GM23248 (cell line): Measurements from ENCODE around the gene AVL9.

Experiments used
- EZH2 ChIP-seq: fragments of 200-600 bp; sonication (generic); IDR thresholded peaks from 2 replicates; pipeline ENCODE4 v1.6.1; 2018; ENCODE audit warnings: antibody characterized with exemption, mild to moderate bottlenecking; ENCODE audit not compliant: insufficient read depth, poor library complexity, severe bottlenecking
- EZH2phosphoT487 ChIP-seq: fragments of 200-600 bp; sonication (generic); IDR thresholded peaks from 2 replicates; pipeline ENCODE4 v1.6.1; 2018; ENCODE audit warnings: antibody characterized with exemption, moderate library complexity, mild to moderate bottlenecking, low read depth; ENCODE audit not compliant: insufficient read depth

DNA sequence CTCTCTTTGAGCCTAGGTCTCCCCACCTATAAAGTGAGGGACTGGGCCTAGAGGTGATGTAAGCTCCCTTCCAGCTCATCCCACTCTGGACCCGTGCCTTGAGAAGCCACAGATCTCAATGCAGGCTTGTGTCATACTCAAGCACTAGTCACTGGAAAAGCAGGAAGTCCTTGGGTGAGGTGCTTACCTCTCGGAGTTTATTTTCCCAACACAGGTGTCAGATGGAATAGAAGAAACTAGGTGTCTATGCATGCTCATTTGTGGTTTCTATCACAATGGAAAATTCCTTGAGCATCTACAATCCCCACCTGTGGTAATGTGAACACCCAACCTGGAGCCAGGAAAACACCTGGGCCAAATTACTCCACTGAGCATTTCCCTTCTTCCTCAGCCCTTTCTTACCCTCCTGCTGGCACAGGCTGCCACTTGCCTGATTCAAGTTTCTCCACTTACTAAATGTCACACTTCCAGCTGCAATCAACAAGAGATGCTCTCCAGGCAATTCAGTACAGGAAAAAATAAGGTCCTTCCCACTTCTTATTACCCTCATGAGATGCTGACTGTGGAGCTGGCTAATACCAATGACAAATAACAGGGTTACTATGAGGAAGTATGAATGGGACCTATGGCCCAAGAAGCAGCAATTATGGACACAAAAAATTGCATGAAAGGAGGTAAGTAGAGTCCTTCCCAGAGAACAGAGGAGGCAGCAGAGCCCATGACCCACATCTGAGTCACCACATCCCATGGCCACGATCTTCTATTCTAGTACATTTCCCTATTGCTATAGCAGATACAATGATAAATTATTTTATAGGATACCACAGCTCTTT is 18.3 kb upstream of the AVL9 start:
- TF ChIP-seq EZH2 (no peak), EZH2phosphoT487 (no peak)
